OCI-LY3 (cell line): ENCODE measurements around the gene GOLGA8T.
"Not testable (repeated sequence)": the region's sequence is repeated elsewhere in the genome, so short reads cannot be mapped to it uniquely, and the experiment has no call there.

Source experiments
- EZH2phosphoT487 ChIP-seq: fragments of 200-600 bp; shearing (Covaris generic); IDR thresholded peaks from 2 replicates; pipeline ENCODE4 v1.6.1; 2018; ENCODE audit warnings: antibody characterized with exemption, mixed run types, low read depth
- TF ChIP-seq, protein P1 (sequence below): fragments of 200-600, 300-600 bp; sonication (generic); IDR thresholded peaks from 2 replicates; pipeline ENCODE4 v1.5.1; 2014; ENCODE audit warnings: antibody characterized with exemption, low read length, low read depth

DNA sequence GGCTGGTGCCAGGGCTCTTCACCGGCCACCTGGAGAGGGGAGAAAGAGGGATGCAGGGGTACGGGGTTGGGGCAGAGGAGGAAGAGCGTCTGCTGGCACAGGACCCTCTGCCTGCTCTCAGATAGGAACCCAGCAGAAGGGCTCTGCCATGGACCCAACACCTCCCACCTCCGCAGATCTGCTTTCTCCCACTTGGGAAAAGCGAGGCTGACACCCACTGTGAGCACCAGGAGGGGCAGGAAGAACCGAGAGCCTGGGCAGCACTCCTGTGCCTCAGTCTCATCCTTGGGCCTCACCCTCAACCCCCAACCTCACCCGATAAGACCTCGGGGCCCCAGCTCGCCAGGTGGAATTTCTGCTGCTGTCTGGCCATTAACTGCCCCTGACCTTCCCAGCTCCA, 58.0 kb downstream of the GOLGA8T start:
- TF ChIP-seq, protein P1, sequence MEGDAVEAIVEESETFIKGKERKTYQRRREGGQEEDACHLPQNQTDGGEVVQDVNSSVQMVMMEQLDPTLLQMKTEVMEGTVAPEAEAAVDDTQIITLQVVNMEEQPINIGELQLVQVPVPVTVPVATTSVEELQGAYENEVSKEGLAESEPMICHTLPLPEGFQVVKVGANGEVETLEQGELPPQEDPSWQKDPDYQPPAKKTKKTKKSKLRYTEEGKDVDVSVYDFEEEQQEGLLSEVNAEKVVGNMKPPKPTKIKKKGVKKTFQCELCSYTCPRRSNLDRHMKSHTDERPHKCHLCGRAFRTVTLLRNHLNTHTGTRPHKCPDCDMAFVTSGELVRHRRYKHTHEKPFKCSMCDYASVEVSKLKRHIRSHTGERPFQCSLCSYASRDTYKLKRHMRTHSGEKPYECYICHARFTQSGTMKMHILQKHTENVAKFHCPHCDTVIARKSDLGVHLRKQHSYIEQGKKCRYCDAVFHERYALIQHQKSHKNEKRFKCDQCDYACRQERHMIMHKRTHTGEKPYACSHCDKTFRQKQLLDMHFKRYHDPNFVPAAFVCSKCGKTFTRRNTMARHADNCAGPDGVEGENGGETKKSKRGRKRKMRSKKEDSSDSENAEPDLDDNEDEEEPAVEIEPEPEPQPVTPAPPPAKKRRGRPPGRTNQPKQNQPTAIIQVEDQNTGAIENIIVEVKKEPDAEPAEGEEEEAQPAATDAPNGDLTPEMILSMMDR, result not testable (repeated sequence)
- not testable (repeated sequence) for TF ChIP-seq EZH2phosphoT487
